ENCODE data around the gene PPARG.
"Not testable (repeated sequence)": the region's sequence is repeated elsewhere in the genome, so short reads cannot be mapped to it uniquely, and the experiment has no call there.

PPARG gene

GRCh38 chr3:12445523-12446240 lies 156.8 kb downstream of the PPARG start:
- no peak for DNase-seq

GRCh38 chr3:12446298-12446697 lies 157.4 kb downstream of the PPARG start:
- no peak for DNase-seq

GRCh38 chr3:12447075-12447474 lies 158.2 kb downstream of the PPARG start:
- no peak for DNase-seq

GRCh38 chr3:12448404-12449202 lies 159.7 kb downstream of the PPARG start:
- DNase-seq = not testable (repeated sequence)

- no peak for DNase-seq
These were observed 161.2 kb downstream of the PPARG start for GRCh38 chr3:12449889-12450682.

GRCh38 chr3:12451481-12451880 lies 162.6 kb downstream of the PPARG start:
- no peak for DNase-seq

- DNase-seq = no peak
These were observed 163.1 kb downstream of the PPARG start for GRCh38 chr3:12451960-12452359.

GRCh38 chr3:12452361-12453330 lies 163.8 kb downstream of the PPARG start:
- DNase-seq = no peak

GRCh38 chr3:12454076-12454815 lies 165.4 kb downstream of the PPARG start:
- DNase-seq = no peak

GRCh38 chr3:12454816-12455121 lies 165.9 kb downstream of the PPARG start:
- DNase-seq = no peak

GRCh38 chr3:12455740-12456139 lies 166.9 kb downstream of the PPARG start:
- DNase-seq = no peak

- DNase-seq = no peak
These were observed 167.6 kb downstream of the PPARG start for GRCh38 chr3:12456441-12456840.

GRCh38 chr3:12457380-12457779 lies 168.5 kb downstream of the PPARG start:
- DNase-seq = not testable (repeated sequence)

- no peak for DNase-seq
These were observed 170.0 kb downstream of the PPARG start for GRCh38 chr3:12458901-12459300.

GRCh38 chr3:12460127-12460526 lies 171.3 kb downstream of the PPARG start:
- DNase-seq = no peak

GRCh38 chr3:12461097-12461649 lies 172.3 kb downstream of the PPARG start:
- DNase-seq = no peak

- no peak for DNase-seq
These were observed 173.5 kb downstream of the PPARG start for GRCh38 chr3:12462159-12462947.

- DNase-seq = no peak
These were observed 174.8 kb downstream of the PPARG start for GRCh38 chr3:12463686-12464085.

- no peak for DNase-seq
These were observed 175.3 kb downstream of the PPARG start for GRCh38 chr3:12464181-12464580.

GRCh38 chr3:12465151-12465835 lies 176.4 kb downstream of the PPARG start:
- no peak for DNase-seq

All from activated T-cell treated with anti-CD3 and anti-CD28 coated beads for 4 hours (primary cell).